ENCODE measurements around the gene MAGI2. TPM values are rescaled to one million over a fixed set of nuclear protein-coding genes. Genes with fewer than 3 reads are reported as not detected.
A peak's percentile ranks its signal among the peaks of the same experiment; 100 is the strongest.

The MAGI2 gene
- total RNA-seq, 1 experiment from 2014 or later = 0.07 TPM

- Mint-ChIP-seq H3K4me1 (ENCODE audit: insufficient read depth, unreplicated experiment) (no peaks in the 10 kb centered on the region), H3K27ac (ENCODE audit: low read depth, unreplicated experiment) (no peak overlapping the region), H3K4me3 (ENCODE audit: unreplicated experiment) (no peak overlapping the region), H3K9me3 (ENCODE audit: unreplicated experiment) (no peaks in the 10 kb centered on the region), H3K27me3 (ENCODE audit: insufficient read depth, unreplicated experiment) (no peaks in the 10 kb centered on the region), H3K36me3 (ENCODE audit: insufficient read depth, unreplicated experiment) (no peaks in the 10 kb centered on the region)
- no peak for TF ChIP-seq CTCF (IDR thresholded peaks at IDR 0.05; ENCODE audit: unreplicated experiment)
- no peak for DNase-seq (ENCODE audit: unreplicated experiment)
- POLR2A ChIA-PET = no interaction called here
- no TSS peak for BruUV-seq (replicated peaks)
- intact Hi-C loops (cut with micrococcal nuclease) = no loop called here
- CTCF ChIA-PET = no interaction called here
These were observed 1469.5 kb downstream of the MAGI2 start for GRCh38 chr7:77983973-77984372.

- Mint-ChIP-seq H3K36me3 (ENCODE audit: insufficient read depth, unreplicated experiment) (no peaks in the 10 kb centered on the region), H3K27me3 (ENCODE audit: insufficient read depth, unreplicated experiment) (no peaks in the 10 kb centered on the region), H3K27ac (ENCODE audit: low read depth, unreplicated experiment) (no peak overlapping the region), H3K4me3 (ENCODE audit: unreplicated experiment) (no peak overlapping the region), H3K9me3 (ENCODE audit: unreplicated experiment) (no peaks in the 10 kb centered on the region), H3K4me1 (ENCODE audit: insufficient read depth, unreplicated experiment) (no peaks in the 10 kb centered on the region)
- no peak for TF ChIP-seq CTCF (IDR thresholded peaks at IDR 0.05; ENCODE audit: unreplicated experiment)
- ChIA-PET POLR2A (no interaction called here), CTCF (interaction anchor here (1.2 kb wide), 1 partner anchor 10 kb away, joined by 5 read pairs; no protein-coding TSS in a partner anchor)
- peak; percentile 16 for DNase-seq (ENCODE audit: unreplicated experiment)
- no TSS peak for BruUV-seq (replicated peaks)
- intact Hi-C loops (cut with micrococcal nuclease) = no loop called here
These were observed 1470.4 kb downstream of the MAGI2 start for GRCh38 chr7:77982926-77983550.

- no TSS peak for BruUV-seq (replicated peaks)
- ChIA-PET CTCF (no interaction called here), POLR2A (no interaction called here)
- Mint-ChIP-seq H3K9me3 (ENCODE audit: unreplicated experiment) (no peaks in the 10 kb centered on the region), H3K4me1 (ENCODE audit: insufficient read depth, unreplicated experiment) (no peaks in the 10 kb centered on the region), H3K27ac (ENCODE audit: low read depth, unreplicated experiment) (no peak overlapping the region), H3K4me3 (ENCODE audit: unreplicated experiment) (no peak overlapping the region), H3K36me3 (ENCODE audit: insufficient read depth, unreplicated experiment) (no peaks in the 10 kb centered on the region), H3K27me3 (ENCODE audit: insufficient read depth, unreplicated experiment) (no peaks in the 10 kb centered on the region)
- DNase-seq (ENCODE audit: unreplicated experiment) = no peak
- intact Hi-C loops (cut with micrococcal nuclease) = no loop called here
- no peak for TF ChIP-seq CTCF (IDR thresholded peaks at IDR 0.05; ENCODE audit: unreplicated experiment)
These were observed 1473.3 kb downstream of the MAGI2 start for GRCh38 chr7:77980087-77980713.

- CTCF ChIA-PET = no interaction called here
- H3K27ac Mint-ChIP-seq (ENCODE audit: low read depth, unreplicated experiment) = no peak overlapping the region
- H3K36me3 Mint-ChIP-seq (ENCODE audit: insufficient read depth, unreplicated experiment) = no peaks in the 10 kb centered on the region
These were observed 1474.2 kb downstream of the MAGI2 start for GRCh38 chr7:77979219-77979618.

More at GRCh38 chr7:77979219-77979618, 1474.2 kb downstream of the MAGI2 start:
- H3K4me1 Mint-ChIP-seq (ENCODE audit: insufficient read depth, unreplicated experiment) = no peaks in the 10 kb centered on the region
- intact Hi-C loops (cut with micrococcal nuclease) = no loop called here
- DNase-seq (ENCODE audit: unreplicated experiment) = peak; percentile 8
- no TSS peak for BruUV-seq (replicated peaks)
- H3K4me3 Mint-ChIP-seq (ENCODE audit: unreplicated experiment) = no peak overlapping the region
- no peaks in the 10 kb centered on the region for H3K9me3 Mint-ChIP-seq (ENCODE audit: unreplicated experiment)
- POLR2A ChIA-PET = no interaction called here
- H3K27me3 Mint-ChIP-seq (ENCODE audit: insufficient read depth, unreplicated experiment) = no peaks in the 10 kb centered on the region
- no peak for TF ChIP-seq CTCF (IDR thresholded peaks at IDR 0.05; ENCODE audit: unreplicated experiment)

Data from MCF 10A (cell line).